Endothelial cell of umbilical vein (primary cell): ENCODE results near the gene SSNA1. TPM values are rescaled to one million over a fixed set of nuclear protein-coding genes. Genes with fewer than 3 reads are reported as not detected.
A peak's percentile ranks its signal among the peaks of the same experiment; 100 is the strongest.

ENCODE experiments used
- BruUV-seq: library from RNA; stranded (reverse); fragments of 400-500 nt; replicated peaks from 2 replicates; lab custom pipeline; 2021; lab: Mats Ljungman, UMichigan
- CTCF ChIA-PET: fragments of 300-600, 350-600 bp; sonication (Branson Sonifier 250); formaldehyde crosslinking; loops from one replicate; lab custom pipeline; 2021; ENCODE audit warnings: antibody characterized with exemption, inconsistent platforms; lab: Charles Lee
- POLR2A ChIA-PET: fragments of 300-600, 350-600 bp; sonication (Branson Sonifier 250); formaldehyde crosslinking; loops from one replicate; lab custom pipeline; 2021; ENCODE audit warnings: antibody characterized with exemption, inconsistent platforms; lab: Charles Lee
- DNase-seq: peaks from one replicate; pipeline ENCODE4 v3.0.0-alpha.2; 2011; ENCODE audit warnings: low read depth, low spot score
- FAIRE-seq: peaks from 2 replicates; lab custom pipeline; 2011; peaks lifted over from hg19 to GRCh38; lab: Jason Lieb, UNC
- H2AFZ ChIP-seq: 2 replicates; pipeline ENCODE4 v1.6.0; 2012; ENCODE audit warnings: low read depth, low read length, control low read depth, inconsistent platforms
- H3K27ac ChIP-seq: 2 replicates; pipeline ENCODE4 v1.5.1; 2011; ENCODE audit warnings: low read depth, mild to moderate bottlenecking, control low read depth, low read length, moderate library complexity; ENCODE audit not compliant: insufficient read depth
- H3K27me3 ChIP-seq, 2 experiments: 2 replicates each; pipeline versions ENCODE4 v1.6.0 to v1.6.1; 2011; ENCODE audit warnings: low read length in 2 of 2, mixed read lengths in 1 of 2; ENCODE audit not compliant: control insufficient read depth in 2 of 2, insufficient read depth in 2 of 2
- H3K36me3 ChIP-seq, 2 experiments: 2 replicates in 1 of 2; 3 replicates in 1 of 2; pipeline ENCODE4 v1.5.1; 2011; ENCODE audit warnings: low read length in 2 of 2, mild to moderate bottlenecking in 1 of 2, moderate library complexity in 1 of 2; ENCODE audit not compliant: control insufficient read depth in 2 of 2, insufficient read depth in 2 of 2; ENCODE audit errors: extremely low read depth in 1 of 2
- H3K4me1 ChIP-seq: 3 replicates; pipeline ENCODE4 v1.5.1; 2011; ENCODE audit warnings: mild to moderate bottlenecking, low read length; ENCODE audit not compliant: control insufficient read depth, insufficient read depth; ENCODE audit errors: extremely low read depth
- H3K4me2 ChIP-seq: 2 replicates; pipeline ENCODE4 v1.6.1; 2011; ENCODE audit warnings: low read length, control low read depth, mixed read lengths; ENCODE audit not compliant: insufficient read depth
- H3K4me3 ChIP-seq, 3 experiments: fragments of 200-600 bp in 1 of 3; sonication (generic), shearing (Covaris generic) in 1 of 3; replicated peaks in 1 of 3; 2 replicates each; pipeline ENCODE4 v1.5.1; 2011 to 2016; ENCODE audit warnings: control low read depth in 3 of 3, low read length in 3 of 3, mild to moderate bottlenecking in 2 of 3, inconsistent platforms in 1 of 3, low read depth in 1 of 3, moderate library complexity in 1 of 3; ENCODE audit not compliant: insufficient read depth in 1 of 3
- H3K79me2 ChIP-seq: 2 replicates; pipeline ENCODE4 v1.6.0; 2012; ENCODE audit warnings: low read length, inconsistent platforms; ENCODE audit not compliant: control insufficient read depth, insufficient read depth
- H3K9ac ChIP-seq: replicated peaks from 2 replicates; pipeline ENCODE3; 2011; ENCODE audit warnings: low read length, control low read depth; ENCODE audit not compliant: insufficient read depth; ENCODE audit errors: extremely low read depth
- H3K9me1 ChIP-seq: replicated peaks from 3 replicates; pipeline ENCODE4 v1.6.0; 2011; ENCODE audit warnings: mild to moderate bottlenecking, low read length; ENCODE audit not compliant: control insufficient read depth, insufficient read depth; ENCODE audit errors: extremely low read depth
- H3K9me3 ChIP-seq: replicated peaks from 2 replicates; pipeline ENCODE4 v1.5.1; 2012; ENCODE audit warnings: low read length, inconsistent platforms; ENCODE audit not compliant: control insufficient read depth, insufficient read depth
- H4K20me1 ChIP-seq: replicated peaks from 2 replicates; pipeline ENCODE3; 2011; ENCODE audit warnings: mild to moderate bottlenecking, low read length; ENCODE audit not compliant: control insufficient read depth, insufficient read depth; ENCODE audit errors: extremely low read depth
- CTCF ChIP-seq, 2 donors: IDR thresholded peaks; 1 replicate in 1 of 2; 2 replicates in 1 of 2; pipeline ENCODE4 v1.5.1; 2011; ENCODE audit warnings: low read length in 2 of 2, mild to moderate bottlenecking in 2 of 2, moderate library complexity in 2 of 2, control low read depth in 1 of 2, inconsistent platforms in 1 of 2, low read depth in 1 of 2; ENCODE audit not compliant: insufficient read depth in 1 of 2; ENCODE audit errors: extremely low read depth in 1 of 2
- EZH2 ChIP-seq: IDR thresholded peaks from 2 replicates; pipeline ENCODE4 v1.6.1; 2012; ENCODE audit warnings: borderline replicate concordance, low read depth, mild to moderate bottlenecking, moderate library complexity, low read length, inconsistent platforms; ENCODE audit not compliant: severe bottlenecking
- FOS ChIP-seq: IDR thresholded peaks from 2 replicates; pipeline ENCODE4 v1.6.1; 2011; ENCODE audit warnings: mild to moderate bottlenecking, low read length, moderate library complexity, borderline replicate concordance; ENCODE audit not compliant: insufficient read depth
- GATA2 ChIP-seq: IDR thresholded peaks from 2 replicates; pipeline ENCODE4 v1.7.0; 2011; ENCODE audit warnings: low read depth, mild to moderate bottlenecking, moderate library complexity, mixed read lengths, low read length; ENCODE audit not compliant: insufficient read length, insufficient read depth
- JUN ChIP-seq: IDR thresholded peaks from 2 replicates; pipeline ENCODE4 v1.6.1; 2011; ENCODE audit warnings: borderline replicate concordance, low read depth; ENCODE audit not compliant: insufficient read length, insufficient read depth
- MAX ChIP-seq: IDR thresholded peaks from 2 replicates; pipeline ENCODE4 v1.6.1; 2011; ENCODE audit not compliant: insufficient read depth, insufficient read length
- MYC ChIP-seq: IDR thresholded peaks from one replicate; pipeline ENCODE4 v1.6.1; 2011; ENCODE audit warnings: mild to moderate bottlenecking, low read depth, low read length
- POLR2A ChIP-seq: IDR thresholded peaks from 2 replicates; pipeline ENCODE4 v1.6.1; 2012; ENCODE audit warnings: low read depth, mild to moderate bottlenecking, control low read depth, low read length
- POLR2AphosphoS5 ChIP-seq: IDR thresholded peaks from 2 replicates; pipeline ENCODE4 v1.6.1; 2012; ENCODE audit warnings: low read depth, mild to moderate bottlenecking, control low read depth, low read length, moderate library complexity; ENCODE audit not compliant: insufficient read depth
- dilution Hi-C: fragments of 300-500 bp; cut with MboI; formaldehyde crosslinking; loops from one replicate; pipeline ENCODE4 v1.15.0; 2019; ENCODE audit warnings: low sequenced_read_pairs; ENCODE audit not compliant: extremely low pct_ligation_motif_present
- intact Hi-C: fragments of 100-400 bp; cut with micrococcal nuclease; formaldehyde crosslinking; loops from one replicate; pipeline ENCODE4 v1.10.0; 2022
- polyA plus RNA-seq, 4 experiments: library from polyadenylated mRNA; depleted of rRNA in 3 of 4; stranded (reverse) in 3 of 4; unstranded in 1 of 4; fragments of >200 nt; gene quantifications; 2 replicates each; pipeline versions ENCODE4 v1.2.1 to v1.2.3, GENCODE V29; 2011 to 2012; ENCODE audit warnings: missing spikeins in 1 of 4
- total RNA-seq: library from RNA; stranded (reverse); gene quantifications from 2 replicates; pipeline ENCODE4 v1.2.3, GENCODE V29; 2021

Gene SSNA1
- total and polyA plus RNA-seq, 2 donors (not counting 3 experiments of a cell fraction or from before 2014, with no cell fraction given), result 89.0 to 146 TPM

GRCh38 chr9:137189297-137190295, 1.1 kb downstream of the SSNA1 start:
- Histone ChIP-seq H3K9ac (peak overlapping the region; percentile 31), H4K20me1 (no peaks in the 10 kb centered on the region), H3K9me1 (no peaks in the 10 kb centered on the region), H2AFZ (no peak overlapping the region), H3K36me3 (peaks cover 0 to 25% of the 10 kb centered on the region in 2 experiments), H3K4me3 (peak overlapping the region; percentile 14 to 86 (median 39)), H3K4me2 (peak overlapping the region; percentile 35), H3K27me3 (no peaks in the 10 kb centered on the region), H3K27ac (peak overlapping the region; percentile 3), H3K79me2 (peaks cover 33% of the 10 kb centered on the region), H3K4me1 (peaks cover 17% of the 10 kb centered on the region), H3K9me3 (no peaks in the 10 kb centered on the region)
- POLR2A ChIA-PET, result interaction anchor here (0.7 to 1.8 kb wide), 5 partner anchors 9 to 74 kb away, joined by 3 to 7 read pairs (median 4); partner anchors contain the start of genes NDOR1, TMEM203 and TPRN
- CTCF ChIA-PET, result interaction anchor here (0.9 to 3.1 kb wide), 21 partner anchors 9 to 160 kb away, joined by 3 to 30 read pairs (median 4); partner anchors contain the start of genes GRIN1, MAN1B1, NDOR1 and RNF208
- FAIRE-seq (no peak), DNase-seq (no peak)
- dilution Hi-C loops, result no loop called here
- intact Hi-C loops, result loop anchor here (1.0 to 2.0 kb wide), 3 partner anchors 11 to 34 kb away; partner anchors contain the start of genes NDOR1, TMEM203 and TPRN
- TF ChIP-seq CTCF (IDR thresholded peaks at IDR 0.05; ENCODE audit: extremely low read depth in 1 of 2, insufficient read depth in 1 of 2, low read depth in 1 of 2, low read length in 2 of 2), result no peak
- TF ChIP-seq GATA2, result no peak
- TF ChIP-seq POLR2A, result no peak
- no peak for TF ChIP-seq JUN
- no peak for TF ChIP-seq FOS
- TF ChIP-seq EZH2, result no peak
- no peak for TF ChIP-seq POLR2AphosphoS5
- no peak for TF ChIP-seq MYC
- no peak for TF ChIP-seq MAX
- TSS peak; percentile 70 for BruUV-seq
